H7 (cell line): ENCODE data around the gene IL25. TPM values are rescaled to one million over a fixed set of nuclear protein-coding genes. Genes with fewer than 3 reads are reported as not detected.
"Not testable (repeated sequence)": the region's sequence is repeated elsewhere in the genome, so short reads cannot be mapped to it uniquely, and the experiment has no call there.

ENCODE experiments used
- DNase-seq: peaks from one replicate; pipeline ENCODE4 v3.0.0; 2012
- H3K27me3 ChIP-seq: 2 replicates; pipeline ENCODE4 v1.6.0; 2011; ENCODE audit warnings: mild to moderate bottlenecking, low read length; ENCODE audit not compliant: control insufficient read depth, insufficient read depth
- H3K36me3 ChIP-seq: replicated peaks from 2 replicates; pipeline ENCODE4 v1.5.1; 2011; ENCODE audit warnings: low read length; ENCODE audit not compliant: control insufficient read depth, insufficient read depth
- H3K4me3 ChIP-seq: 2 replicates; pipeline ENCODE4 v1.5.1; 2011; ENCODE audit warnings: low read depth, mild to moderate bottlenecking, control low read depth, low read length, moderate library complexity; ENCODE audit not compliant: insufficient read depth
- total RNA-seq: library from RNA; depleted of rRNA; stranded (reverse); fragments of >200 nt; shearing (Covaris generic); gene quantifications from 2 replicates; pipeline ENCODE4 v1.2.3, GENCODE V29; 2014; rRNA removed

IL25 gene
- total RNA-seq: 0.31 TPM in 1 of 2 replicates, not detected in the other

GRCh38 chr14:23372509-23372908 is at the start of gene IL25:
Gene IL25 (plus strand): TSS chr14:23372809.
- no peak for DNase-seq
- Histone ChIP-seq H3K36me3 (no peaks in the 10 kb centered on the region), H3K27me3 (peaks cover 10% of the 10 kb centered on the region), H3K4me3 (no peak within 1 kb of the TSS)

GRCh38 chr14:23323838-23324454 is 48.7 kb upstream of the IL25 start:
- no peak overlapping the region for H3K4me3 ChIP-seq

GRCh38 chr14:23324455-23324846 is 48.2 kb upstream of the IL25 start:
- Histone ChIP-seq H3K4me3 (no peak overlapping the region), H3K27me3 (no peaks in the 10 kb centered on the region), H3K36me3 (peaks cover 22% of the 10 kb centered on the region)
- no peak for DNase-seq

More at GRCh38 chr14:23323838-23324454, 48.7 kb upstream of the IL25 start:
- Histone ChIP-seq H3K36me3 (peaks cover 22% of the 10 kb centered on the region), H3K27me3 (no peaks in the 10 kb centered on the region)
- DNase-seq: no peak

- Histone ChIP-seq H3K27me3 (no peaks in the 10 kb centered on the region), H3K4me3 (no peak overlapping the region), H3K36me3 (peaks cover 22% of the 10 kb centered on the region)
- DNase-seq: no peak
These were observed 47.6 kb upstream of the IL25 start for GRCh38 chr14:23324993-23325392.

- not testable (repeated sequence) for DNase-seq, H3K4me3 ChIP-seq, H3K27me3 ChIP-seq
- H3K36me3 ChIP-seq: peaks cover 22% of the 10 kb centered on the region
These were observed 46.9 kb upstream of the IL25 start for GRCh38 chr14:23325746-23326145.

GRCh38 chr14:23326491-23327332 is 45.9 kb upstream of the IL25 start:
- DNase-seq: no peak
- no peak overlapping the region for H3K4me3 ChIP-seq
- peaks cover 22% of the 10 kb centered on the region for H3K36me3 ChIP-seq
- H3K27me3 ChIP-seq: no peaks in the 10 kb centered on the region

- peak; percentile 89 for DNase-seq
- H3K27me3 ChIP-seq: no peaks in the 10 kb centered on the region
- peaks cover 20% of the 10 kb centered on the region for H3K36me3 ChIP-seq
- H3K4me3 ChIP-seq: no peak overlapping the region
These were observed 44.5 kb upstream of the IL25 start for GRCh38 chr14:23327947-23328744.

- DNase-seq: no peak
- Histone ChIP-seq H3K36me3 (no peaks in the 10 kb centered on the region), H3K27me3 (no peaks in the 10 kb centered on the region), H3K4me3 (no peak overlapping the region)
These were observed 37.0 kb upstream of the IL25 start for GRCh38 chr14:23335623-23336022.

GRCh38 chr14:23339506-23340268 is 32.9 kb upstream of the IL25 start:
- DNase-seq: no peak
- Histone ChIP-seq H3K4me3 (no peak overlapping the region), H3K36me3 (no peaks in the 10 kb centered on the region), H3K27me3 (no peaks in the 10 kb centered on the region)

GRCh38 chr14:23344481-23344880 is 28.1 kb upstream of the IL25 start:
- Histone ChIP-seq H3K36me3 (peaks cover 1% of the 10 kb centered on the region; the same call in 1 of the 2 replicates), H3K27me3 (no peaks in the 10 kb centered on the region), H3K4me3 (no peak overlapping the region)
- DNase-seq: peak; percentile 11

- H3K4me3 ChIP-seq: no peak overlapping the region
- H3K27me3 ChIP-seq: no peaks in the 10 kb centered on the region; the same call in 1 of the 2 replicates
- peak; percentile 60 for DNase-seq
- peaks cover 1% of the 10 kb centered on the region; the same call in 1 of the 2 replicates for H3K36me3 ChIP-seq
These were observed 26.5 kb upstream of the IL25 start for GRCh38 chr14:23345987-23346692.

GRCh38 chr14:23346693-23347405 is 25.8 kb upstream of the IL25 start:
- peak; percentile 73 for DNase-seq
- H3K36me3 ChIP-seq: peaks cover 1% of the 10 kb centered on the region; the same call in 1 of the 2 replicates
- peaks cover 6% of the 10 kb centered on the region for H3K27me3 ChIP-seq
- no peak overlapping the region for H3K4me3 ChIP-seq
